ENCODE results near the gene PDCD2L. TPM values are rescaled to one million over a fixed set of nuclear protein-coding genes. Genes with fewer than 3 reads are reported as not detected.
"Not testable (repeated sequence)": the region's sequence is repeated elsewhere in the genome, so short reads cannot be mapped to it uniquely, and the experiment has no call there.

The PDCD2L gene
- total RNA-seq, 1 donor from 2014 or later = 23.9 TPM

DNA sequence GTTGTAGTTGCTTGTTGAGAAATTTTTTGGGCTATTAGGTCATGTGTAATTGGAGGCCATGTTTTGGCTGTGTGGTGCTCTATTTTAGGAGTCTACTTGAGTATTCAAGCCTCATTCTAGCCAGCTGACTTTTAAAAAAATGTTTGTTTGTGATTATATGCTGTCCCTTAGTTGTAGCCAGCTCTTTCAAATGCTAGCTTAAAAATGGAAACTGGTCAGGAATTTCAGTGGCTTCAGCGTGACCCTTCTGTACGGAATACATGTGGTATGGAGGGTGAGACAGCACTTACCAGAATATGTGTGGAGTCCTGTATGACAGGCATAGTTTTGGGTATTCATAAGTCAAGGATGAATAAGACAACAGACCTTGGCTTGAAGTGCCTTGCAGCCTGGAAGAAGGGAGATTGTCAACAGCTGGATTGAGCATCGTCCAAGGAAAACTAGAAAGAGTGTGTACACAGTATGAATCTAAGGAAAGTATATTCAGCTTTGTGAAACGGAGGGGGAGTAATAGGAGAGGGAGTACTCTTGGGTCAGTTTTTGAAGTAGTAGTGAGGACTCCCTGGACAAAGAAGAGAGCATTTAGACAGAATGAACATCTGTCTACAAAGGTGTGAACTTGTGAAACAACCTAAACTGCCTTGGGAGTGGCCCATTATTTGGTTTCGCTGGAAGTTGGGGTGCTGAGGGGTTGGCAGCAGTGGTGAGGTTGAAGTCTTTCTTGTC, 57.3 kb downstream of the PDCD2L start:
- peak; percentile 87 for DNase-seq (ENCODE audit: low read depth)

DNA sequence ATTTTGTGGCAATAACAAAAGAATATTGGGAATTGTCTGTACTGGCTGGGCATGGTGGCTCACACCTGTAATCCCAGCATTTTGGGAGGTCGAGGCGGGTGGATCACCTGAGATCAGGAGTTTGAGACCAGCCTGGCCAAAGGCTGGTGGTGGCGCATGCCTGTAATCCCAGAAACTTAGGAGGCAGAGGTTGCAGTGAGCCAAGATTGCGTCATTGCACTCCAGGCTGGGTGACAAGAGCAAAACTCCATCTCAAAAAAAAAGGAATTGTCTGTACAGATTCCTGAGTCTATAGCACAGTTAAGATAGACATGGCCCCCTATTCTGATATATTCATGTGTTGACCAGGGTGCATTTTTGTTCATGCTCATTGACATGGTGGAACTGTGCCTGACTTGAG, 60.6 kb downstream of the PDCD2L start:
- DNase-seq (ENCODE audit: low read depth) = not testable (repeated sequence)

DNA sequence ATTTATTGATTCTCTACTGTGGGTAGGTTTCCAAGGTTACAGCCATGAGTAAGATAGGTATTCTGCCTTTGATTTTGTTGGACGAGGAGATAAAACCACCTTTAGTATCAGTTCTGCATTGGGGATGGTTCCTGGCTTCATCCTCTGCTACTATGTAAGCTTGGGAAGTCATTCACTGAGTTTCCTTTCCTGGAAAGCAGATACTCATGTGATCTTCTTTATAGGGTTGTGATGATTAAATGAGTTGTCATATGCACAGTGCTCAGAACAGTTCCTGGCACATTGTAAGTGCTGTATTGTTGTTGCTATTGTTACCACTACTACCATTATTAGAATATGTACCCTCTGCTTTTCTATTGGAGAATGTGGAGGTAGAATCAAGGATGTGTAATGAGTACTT, 64.2 kb downstream of the PDCD2L start:
- no peak for DNase-seq (ENCODE audit: low read depth)

DNA sequence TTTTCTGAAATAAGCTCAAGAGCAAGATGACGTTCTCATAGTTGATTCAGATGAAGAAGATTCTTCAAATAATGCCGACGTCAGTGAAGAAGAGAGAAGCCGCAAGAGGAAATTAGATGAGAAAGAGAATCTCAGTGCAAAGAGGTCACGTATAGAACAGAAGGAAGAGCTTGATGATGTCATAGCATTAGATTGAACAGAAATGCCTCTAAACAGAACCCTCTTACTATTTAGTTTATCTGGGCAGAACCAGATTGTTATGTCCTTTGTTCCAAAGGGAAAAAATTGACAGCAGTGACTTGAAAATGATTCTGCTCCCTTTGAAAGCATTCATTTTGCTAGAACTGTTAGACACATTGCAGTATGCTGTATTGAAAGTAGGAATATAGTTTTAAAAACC, 64.8 kb downstream of the PDCD2L start:
- not testable (repeated sequence) for DNase-seq (ENCODE audit: low read depth)

DNA sequence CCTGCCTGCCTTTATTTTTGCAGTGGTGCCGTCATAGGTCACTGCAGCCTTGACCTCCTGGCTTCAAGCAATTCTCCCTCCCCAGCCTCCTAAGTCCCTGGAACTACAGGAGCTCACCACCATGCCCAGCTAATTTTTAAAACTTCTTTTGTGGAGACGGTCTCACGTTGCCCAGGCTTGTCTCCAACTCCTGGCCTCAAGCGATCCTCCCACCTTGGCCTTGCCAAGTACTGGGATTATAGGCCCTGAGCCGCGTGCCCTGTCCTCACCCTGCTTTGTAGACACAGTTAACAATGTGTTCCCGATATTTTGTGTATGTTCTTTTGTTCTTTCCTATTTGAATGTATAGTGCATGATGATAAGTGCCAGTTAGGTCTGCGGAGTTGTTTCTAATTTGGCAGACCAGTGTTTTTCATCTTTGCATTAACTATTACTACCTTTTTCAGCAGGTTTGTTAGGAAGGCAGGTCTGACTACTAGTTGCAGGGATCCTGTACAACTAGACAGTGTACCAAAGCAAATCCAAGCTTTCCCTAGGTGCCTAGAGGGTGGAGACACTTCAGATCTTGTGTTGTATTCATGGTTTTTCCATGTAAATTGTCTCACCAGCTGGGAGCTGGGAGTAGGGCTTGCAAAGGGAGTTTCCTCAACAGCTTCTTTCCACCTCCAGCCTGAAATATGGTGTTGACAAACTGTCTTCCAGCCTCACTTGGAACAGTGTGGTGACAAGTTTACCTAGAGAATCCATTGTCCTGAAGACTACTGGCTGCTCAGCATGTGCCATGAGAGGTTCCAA, 67.9 kb downstream of the PDCD2L start:
- no peak for DNase-seq (ENCODE audit: low read depth)

DNA sequence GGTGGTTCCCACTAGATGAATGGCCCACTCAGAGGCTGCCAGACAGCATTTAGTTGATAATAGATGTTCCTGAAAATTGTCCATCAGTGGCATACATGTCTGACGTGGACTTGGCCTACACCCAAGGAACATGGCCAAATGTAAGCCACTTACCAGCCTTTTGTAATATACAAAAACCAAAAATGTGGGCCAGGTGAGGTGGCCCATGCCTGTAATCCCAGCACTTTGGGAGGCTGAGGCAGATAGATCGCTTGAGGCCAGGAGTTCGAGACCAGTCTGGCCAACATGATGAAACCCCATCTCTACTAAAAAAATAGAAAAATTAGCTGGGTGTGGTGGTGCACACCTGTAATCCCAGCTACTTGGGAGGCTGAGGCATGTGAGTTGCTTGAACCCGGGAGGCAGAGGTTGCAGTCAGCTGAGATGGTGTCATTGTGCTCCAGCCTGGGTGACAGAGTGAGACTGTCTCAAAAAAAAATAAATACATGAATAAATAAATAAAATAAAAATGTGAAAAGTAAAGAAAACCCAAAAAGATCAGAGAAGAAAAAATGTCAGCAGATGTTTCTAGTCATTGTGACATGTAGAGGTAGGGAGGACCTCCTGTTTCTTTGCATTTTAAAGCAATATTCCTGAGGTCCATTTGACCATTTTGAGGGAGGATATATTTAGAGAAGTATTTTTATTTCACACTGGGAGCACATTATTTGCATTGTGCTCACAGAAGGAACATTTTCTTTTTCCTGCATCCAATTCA, 70.2 kb downstream of the PDCD2L start:
- DNase-seq (ENCODE audit: low read depth) = no peak

DNA sequence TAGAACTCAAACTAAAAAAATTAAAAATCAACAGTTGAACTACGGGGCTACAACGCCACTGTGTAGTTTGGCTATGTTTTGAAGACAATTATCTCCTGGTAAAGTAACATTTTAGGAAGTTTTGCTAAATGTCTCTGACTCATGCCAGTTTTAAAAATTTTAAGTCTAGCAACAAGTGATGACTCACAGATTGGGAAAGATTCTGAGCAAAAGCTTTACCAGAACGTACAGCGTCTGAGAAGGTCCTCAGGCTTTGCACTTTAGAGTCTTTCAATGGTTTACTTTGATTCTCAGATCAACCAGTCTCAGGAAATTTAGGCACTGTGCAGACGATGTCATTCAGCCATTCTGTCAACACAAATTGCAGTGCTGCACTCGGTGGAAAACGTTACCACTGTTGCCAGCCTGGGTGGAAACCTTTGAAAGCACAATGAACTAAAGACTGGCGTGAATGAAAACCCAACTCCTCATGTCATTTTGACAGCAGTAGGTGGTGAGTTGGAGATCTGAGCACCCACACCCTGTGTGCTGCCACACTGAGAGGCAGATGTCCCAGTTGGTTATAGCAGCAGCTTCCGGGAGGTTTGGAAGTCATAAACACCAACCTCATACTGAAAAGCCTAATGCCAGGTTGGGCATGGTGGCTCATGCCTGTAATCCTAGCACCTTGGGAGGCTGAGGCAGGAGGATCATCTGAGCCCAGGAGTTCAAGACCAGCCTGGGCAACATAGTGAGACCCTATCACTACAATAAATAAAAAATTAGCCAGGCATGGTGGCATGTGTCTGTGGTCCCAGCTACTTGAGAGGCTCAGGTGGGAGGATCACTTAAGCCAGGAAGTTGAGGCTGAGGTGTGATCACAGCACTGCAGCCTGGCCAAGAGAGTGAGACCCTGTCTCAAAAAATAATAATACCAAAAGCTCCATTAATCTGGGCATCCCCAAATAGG, 71.1 kb downstream of the PDCD2L start:
- peak; percentile 60 for DNase-seq (ENCODE audit: low read depth)

Other genes starting within 250 kb of the PDCD2L start
- gene LSM14A, start 231.9 kb upstream of the PDCD2L start, total RNA-seq = 63.7 and 73.7 TPM in 2 replicates
- gene GARRE1, start 149.8 kb upstream of the PDCD2L start, total RNA-seq = 8.4 and 9.8 TPM in 2 replicates
- 111 and 124 TPM in 2 replicates for gene GPI, start 39.2 kb upstream of the PDCD2L start, total RNA-seq
- gene UBA2, start 24.0 kb downstream of the PDCD2L start, total RNA-seq = 91.5 and 102 TPM in 2 replicates
- 22.1 and 32.3 TPM in 2 replicates for gene WTIP, start 77.4 kb downstream of the PDCD2L start, total RNA-seq

Measured in myocyte (in vitro differentiated cells).